Endothelial cell (in vitro differentiated cells): Measurements from ENCODE around the gene FANCC. TPM values are rescaled to one million over a fixed set of nuclear protein-coding genes. Genes with fewer than 3 reads are reported as not detected.

Source experiments
- DNase-seq: peaks from one replicate; pipeline ENCODE4 v3.0.0; 2021; ENCODE audit warnings: low spot score
- H3K27ac Mint-ChIP-seq: one replicate; pipeline ENCODE4 v1.8.0; 2021; ENCODE audit warnings: mixed read lengths, inconsistent platforms; ENCODE audit not compliant: unreplicated experiment
- H3K27me3 Mint-ChIP-seq: one replicate; pipeline ENCODE4 v1.8.0; 2021; ENCODE audit warnings: mild to moderate bottlenecking, moderate library complexity, mixed read lengths, inconsistent platforms; ENCODE audit not compliant: unreplicated experiment
- H3K36me3 Mint-ChIP-seq: one replicate; pipeline ENCODE4 v1.8.0; 2021; ENCODE audit warnings: mild to moderate bottlenecking, low read depth, mixed read lengths, inconsistent platforms; ENCODE audit not compliant: unreplicated experiment
- H3K4me1 Mint-ChIP-seq: one replicate; pipeline ENCODE4 v1.8.0; 2021; ENCODE audit warnings: mild to moderate bottlenecking, mixed read lengths, inconsistent platforms; ENCODE audit not compliant: unreplicated experiment
- H3K4me3 Mint-ChIP-seq: one replicate; pipeline ENCODE4 v1.8.0; 2021; ENCODE audit warnings: mild to moderate bottlenecking, mixed read lengths, inconsistent platforms; ENCODE audit not compliant: unreplicated experiment
- H3K9me3 Mint-ChIP-seq: one replicate; pipeline ENCODE4 v1.8.0; 2021; ENCODE audit warnings: mixed read lengths, inconsistent platforms; ENCODE audit not compliant: unreplicated experiment
- CTCF ChIP-seq: fragments of 200-600 bp; sonication (generic); IDR thresholded peaks from one replicate; pipeline ENCODE4 v1.5.0; 2021; ENCODE audit warnings: antibody characterized with exemption; ENCODE audit not compliant: unreplicated experiment
- total RNA-seq: library from RNA; stranded (reverse); fragmentation: NEBNext Ultra II Directional; extraction: Animal tissue kit (Norgen Biotek cat#: 25700); gene quantifications from one replicate; pipeline ENCODE4 v1.2.1, GENCODE V29; 2021; ENCODE audit not compliant: unreplicated experiment

The FANCC gene
- total RNA-seq, 1 donor from 2014 or later, result 16.7 TPM

GRCh38 chr9:95285307-95285706 lies 32.2 kb downstream of the FANCC start:
- no peak overlapping the region for H3K27ac Mint-ChIP-seq
- no peaks in the 10 kb centered on the region for H3K36me3 Mint-ChIP-seq
- DNase-seq, result no peak
- peaks cover 4% of the 10 kb centered on the region for H3K4me1 Mint-ChIP-seq
- no peaks in the 10 kb centered on the region for H3K9me3 Mint-ChIP-seq
- no peak for TF ChIP-seq CTCF
- H3K27me3 Mint-ChIP-seq, result peaks cover 1% of the 10 kb centered on the region
- H3K4me3 Mint-ChIP-seq, result no peak overlapping the region

GRCh38 chr9:95284162-95285080 lies 33.1 kb downstream of the FANCC start:
- no peak for DNase-seq
- H3K36me3 Mint-ChIP-seq, result no peaks in the 10 kb centered on the region
- no peak for TF ChIP-seq CTCF
- no peak overlapping the region for H3K4me3 Mint-ChIP-seq
- H3K27me3 Mint-ChIP-seq, result no peaks in the 10 kb centered on the region
- no peaks in the 10 kb centered on the region for H3K9me3 Mint-ChIP-seq
- H3K4me1 Mint-ChIP-seq, result peaks cover 4% of the 10 kb centered on the region
- H3K27ac Mint-ChIP-seq, result no peak overlapping the region

DNA sequence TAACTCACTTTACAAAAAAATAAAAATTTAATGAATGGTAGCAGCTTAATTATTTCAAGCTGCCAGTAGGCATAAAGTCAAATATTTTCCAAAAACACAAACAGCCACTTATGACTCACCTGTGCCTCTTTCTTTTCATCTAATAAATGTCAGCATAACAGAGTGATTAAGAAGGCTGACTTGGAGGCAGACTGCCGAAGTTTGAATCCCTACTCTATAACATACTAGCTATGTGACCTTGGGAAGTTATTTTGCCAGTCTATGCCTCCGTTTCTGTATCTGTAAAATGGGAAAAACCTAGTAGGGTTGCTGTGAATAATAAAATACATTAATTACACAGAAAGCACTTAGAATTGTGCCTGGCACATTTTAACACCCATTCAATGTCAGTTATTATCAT lies 33.8 kb downstream of the FANCC start:
- Mint-ChIP-seq H3K27ac (no peak overlapping the region), H3K9me3 (no peaks in the 10 kb centered on the region), H3K4me3 (no peak overlapping the region), H3K36me3 (no peaks in the 10 kb centered on the region), H3K27me3 (no peaks in the 10 kb centered on the region), H3K4me1 (peaks cover 2% of the 10 kb centered on the region)
- no peak for DNase-seq
- TF ChIP-seq CTCF, result no peak

GRCh38 chr9:95282332-95282731 lies 35.2 kb downstream of the FANCC start:
- no peaks in the 10 kb centered on the region for H3K27me3 Mint-ChIP-seq
- H3K27ac Mint-ChIP-seq, result no peak overlapping the region
- H3K4me3 Mint-ChIP-seq, result no peak overlapping the region
- no peak for DNase-seq
- H3K36me3 Mint-ChIP-seq, result no peaks in the 10 kb centered on the region
- no peaks in the 10 kb centered on the region for H3K9me3 Mint-ChIP-seq
- no peak for TF ChIP-seq CTCF
- H3K4me1 Mint-ChIP-seq, result no peaks in the 10 kb centered on the region

DNA sequence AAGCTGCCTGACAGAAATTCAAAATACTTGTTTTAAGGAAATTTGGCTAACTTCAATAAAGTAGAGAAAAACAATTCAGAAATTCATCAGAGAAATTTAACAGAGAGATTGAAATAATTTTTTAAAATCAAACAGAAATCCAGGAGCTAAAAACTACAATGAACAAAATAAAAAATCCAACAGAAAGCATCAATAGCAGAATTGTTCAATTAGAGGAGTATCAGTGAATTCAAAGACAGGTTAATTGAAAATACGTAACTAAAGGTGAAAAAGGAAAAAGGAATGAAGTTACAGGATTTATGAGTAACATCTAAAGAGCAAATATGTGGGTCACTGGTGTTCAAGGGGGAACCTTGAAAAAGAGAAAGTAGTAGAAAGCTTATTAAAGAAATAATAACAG lies 36.8 kb downstream of the FANCC start:
- DNase-seq, result no peak
- Mint-ChIP-seq H3K36me3 (no peaks in the 10 kb centered on the region), H3K4me3 (no peak overlapping the region), H3K4me1 (no peaks in the 10 kb centered on the region), H3K27ac (no peak overlapping the region), H3K9me3 (no peaks in the 10 kb centered on the region), H3K27me3 (peaks cover 2% of the 10 kb centered on the region)
- TF ChIP-seq CTCF, result no peak
